ENCODE measurements around the gene MED26. TPM values are rescaled to one million over a fixed set of nuclear protein-coding genes. Genes with fewer than 3 reads are reported as not detected.

The MED26 gene
- total and polyA plus RNA-seq, 2 of the 13 experiments (the other 11 are each of a cell fraction or from before 2014, with no cell fraction given) = 3.5 to 3.8 TPM

- TF ChIP-seq AFF4 (CRISPR knock-in tag; IDR thresholded peaks at IDR 0.05) (no peak), ERF (CRISPR knock-in tag; IDR thresholded peaks at IDR 0.05) (peak; percentile 17; the same call in 1 of the 2 replicates), ZNF274 (CRISPR knock-in tag; IDR thresholded peaks at IDR 0.05) (peak; percentile 57; the same call in 1 of the 2 replicates), ZNF773 (CRISPR knock-in tag; IDR thresholded peaks at IDR 0.05; ENCODE audit: borderline replicate concordance) (no peak; the same call in 1 of the 2 replicates), CREB3 (CRISPR knock-in tag; IDR thresholded peaks at IDR 0.05) (no peak), PTBP1 (IDR thresholded peaks at IDR 0.05; ENCODE audit: low read depth, low read length, poor library complexity, severe bottlenecking) (peak; percentile 30), CBFB (CRISPR knock-in tag; IDR thresholded peaks at IDR 0.05) (no peak), ZNF326 (CRISPR knock-in tag; IDR thresholded peaks at IDR 0.05; ENCODE audit: borderline replicate concordance) (no peak), SP4 (CRISPR knock-in tag; IDR thresholded peaks at IDR 0.05) (peak; percentile 96), SKIL (CRISPR knock-in tag; IDR thresholded peaks at IDR 0.05; ENCODE audit: borderline replicate concordance) (0 out of 2 replicates have a peak, but pooled peaks have one; percentile 46), ZNF138 (CRISPR knock-in tag; IDR thresholded peaks at IDR 0.05; ENCODE audit: low read depth) (peak; percentile 56; the same call in 1 of the 2 replicates), ZNF264 (CRISPR knock-in tag; IDR thresholded peaks at IDR 0.05) (no peak; the same call in 1 of the 2 replicates), ZNF839 (CRISPR knock-in tag; IDR thresholded peaks at IDR 0.05; ENCODE audit: borderline replicate concordance) (no peak), SALL1 (CRISPR knock-in tag; IDR thresholded peaks at IDR 0.05) (peak; percentile 70; the same call in 1 of the 2 replicates), MAX (IDR thresholded peaks at IDR 0.05) (peak; percentile 84), ZC3H13 (CRISPR knock-in tag; IDR thresholded peaks at IDR 0.05) (no peak; the same call in 1 of the 2 replicates), ZNF550 (CRISPR knock-in tag; IDR thresholded peaks at IDR 0.05; ENCODE audit: borderline replicate concordance) (no peak), HDAC1 (CRISPR knock-in tag; IDR thresholded peaks at IDR 0.05) (peak; percentile 81), ZNF879 (CRISPR knock-in tag; IDR thresholded peaks at IDR 0.05) (no peak), NPAS2 (CRISPR knock-in tag; IDR thresholded peaks at IDR 0.05; ENCODE audit: borderline replicate concordance) (no peak), MAZ (IDR thresholded peaks at IDR 0.05; ENCODE audit: borderline replicate concordance, low read depth, low read length) (peak; percentile 82; the same call in 1 of the 2 replicates), MAZ (CRISPR knock-in tag; IDR thresholded peaks at IDR 0.05; ENCODE audit: low read depth) (peak; percentile 92), CCDC6 (CRISPR knock-in tag; IDR thresholded peaks at IDR 0.05) (no peak; the same call in 1 of the 2 replicates)
Observed at GRCh38 chr19:16628183-16628983, at the start of gene MED26 (continued).
